PC-9 (cell line): ENCODE measurements around the gene PITPNM3. TPM values are rescaled to one million over a fixed set of nuclear protein-coding genes. Genes with fewer than 3 reads are reported as not detected.

Source experiments
- BruUV-seq: library from RNA; stranded (reverse); fragments of 400-500 nt; replicated peaks from 2 replicates; lab custom pipeline; 2021; lab: Mats Ljungman, UMichigan
- CTCF ChIA-PET: fragments of 300-600 bp; sonication (Branson Sonifier 250); formaldehyde crosslinking; loops from one replicate; lab custom pipeline; 2022; ENCODE audit warnings: antibody characterized with exemption; lab: Charles Lee
- POLR2A ChIA-PET: fragments of 300-600 bp; sonication (Branson Sonifier 250); formaldehyde crosslinking; loops from one replicate; lab custom pipeline; 2022; ENCODE audit warnings: antibody characterized with exemption; ENCODE audit not compliant: unreplicated experiment; lab: Charles Lee
- DNase-seq, 2 experiments: peaks; one replicate each; pipeline versions ENCODE4 v3.0.0 to v3.0.0-alpha.2; 2015 to 2022; ENCODE audit warnings: mixed read lengths in 1 of 2
- H2AFZ ChIP-seq: fragments of 200-600 bp; sonication (generic); 2 replicates; pipeline ENCODE4 v1.8.1; 2017; ENCODE audit warnings: antibody characterized with exemption
- H3F3A ChIP-seq: fragments of 200-600 bp; sonication (generic); 2 replicates; pipeline ENCODE4 v1.8.1; 2017; ENCODE audit warnings: antibody characterized with exemption, mild to moderate bottlenecking, low read depth; ENCODE audit not compliant: insufficient read depth
- H3K27ac ChIP-seq: fragments of 200-600 bp; sonication (generic); 2 replicates; pipeline ENCODE4 v1.6.1; 2016; ENCODE audit warnings: mixed run types
- H3K27me3 ChIP-seq: fragments of 200-600 bp; sonication (generic); 2 replicates; pipeline ENCODE4 v1.6.1; 2016; ENCODE audit warnings: low read depth, mixed run types; ENCODE audit not compliant: insufficient read depth
- H3K36me3 ChIP-seq: fragments of 200-600 bp; sonication (generic); 2 replicates; pipeline ENCODE4 v1.6.1; 2016; ENCODE audit warnings: low read depth, mixed run types
- H3K4me1 ChIP-seq: fragments of 200-600 bp; sonication (generic); replicated peaks from 2 replicates; pipeline ENCODE4 v1.6.1; 2016; ENCODE audit warnings: mixed run types; ENCODE audit not compliant: insufficient read depth
- H3K4me2 ChIP-seq: fragments of 200-600 bp; sonication (generic); 2 replicates; pipeline ENCODE4 v1.6.1; 2017; ENCODE audit warnings: mixed run types
- H3K4me3 ChIP-seq: fragments of 200-600 bp; sonication (generic); 2 replicates; pipeline ENCODE4 v1.6.1; 2016; ENCODE audit warnings: mixed run types
- H3K79me2 ChIP-seq: fragments of 200-600 bp; sonication (generic); 2 replicates; pipeline ENCODE4 v1.6.1; 2017; ENCODE audit warnings: low read depth, mixed run types
- H3K9me2 ChIP-seq: fragments of 200-600 bp; sonication (generic); 2 replicates; pipeline ENCODE4 v1.8.1; 2017; ENCODE audit warnings: mild to moderate bottlenecking; ENCODE audit not compliant: insufficient read depth
- H3K9me3 ChIP-seq: fragments of 200-600 bp; sonication (generic); 2 replicates; pipeline ENCODE4 v1.8.1; 2016; ENCODE audit warnings: low read depth; ENCODE audit not compliant: insufficient read depth
- H4K20me1 ChIP-seq: fragments of 200-600 bp; sonication (generic); 2 replicates; pipeline ENCODE4 v1.8.1; 2017; ENCODE audit not compliant: insufficient read depth
- EZH2 ChIP-seq: fragments of 200-600 bp; sonication (generic); IDR thresholded peaks from 2 replicates; pipeline ENCODE4 v1.8.0; 2017; ENCODE audit warnings: antibody characterized with exemption, low read depth
- intact Hi-C: fragments of 100-400 bp; cut with micrococcal nuclease; formaldehyde crosslinking; loops from one replicate; pipeline ENCODE4 v1.10.0; 2022; ENCODE audit not compliant: unreplicated experiment
- total RNA-seq: library from RNA; stranded (reverse); gene quantifications from 2 replicates; pipeline ENCODE4 v1.2.3, GENCODE V29; 2021
- TF ChIP-seq, protein P1 (sequence below): fragments of 200-600 bp; sonication (generic); conservative IDR thresholded peaks from 2 replicates; pipeline ENCODE4 v1.6.1; 2017; ENCODE audit warnings: mixed run types, antibody characterized with exemption, mild to moderate bottlenecking, moderate library complexity

PITPNM3 gene
- total RNA-seq, 1 experiment from 2014 or later: 16.9 TPM

DNA sequence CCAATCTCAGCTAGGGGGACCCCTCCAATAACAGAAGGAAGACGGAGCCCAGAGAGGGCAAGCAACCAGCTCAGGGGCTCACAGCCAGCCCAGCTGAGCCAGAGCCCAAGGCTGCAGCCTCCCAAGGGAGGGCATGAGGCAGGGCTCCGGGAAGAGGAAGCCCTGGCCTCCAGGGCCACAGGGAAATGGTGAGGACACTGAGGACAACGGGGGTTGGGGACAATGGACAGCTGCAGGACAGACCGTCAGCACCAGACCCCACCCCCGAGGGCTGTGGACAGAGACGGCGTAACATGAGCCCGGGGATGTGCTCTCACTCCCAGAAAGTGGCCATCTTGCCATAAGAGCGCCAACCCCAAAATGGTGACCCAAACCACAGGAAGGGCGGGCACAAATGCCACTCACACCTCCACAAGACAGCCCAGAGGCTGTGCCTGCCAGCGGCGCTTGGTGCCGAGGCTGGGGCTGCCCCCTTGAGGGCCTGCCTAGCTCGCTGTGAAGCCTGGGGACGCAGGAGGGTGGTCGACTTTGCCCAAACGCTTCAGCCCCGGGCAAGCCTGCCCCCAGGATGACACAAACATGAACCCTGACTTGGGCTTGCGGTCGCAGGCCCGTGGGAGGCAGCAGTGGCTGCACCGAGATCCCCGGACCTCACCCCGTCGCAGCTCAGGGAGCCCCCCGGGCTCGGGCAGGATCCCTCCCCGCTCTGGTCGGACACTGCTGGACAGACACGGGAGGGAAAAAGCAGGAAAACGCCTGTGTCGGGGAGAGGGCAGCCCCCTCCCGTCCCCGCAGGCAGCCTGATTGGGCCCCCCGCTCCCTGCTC lies 101.6 kb downstream of the PITPNM3 start:
- Histone ChIP-seq H3K9me3 (no peaks in the 10 kb centered on the region), H3K27ac (no peak overlapping the region), H3K79me2 (no peaks in the 10 kb centered on the region), H4K20me1 (no peaks in the 10 kb centered on the region), H3K4me1 (peaks cover 12% of the 10 kb centered on the region), H2AFZ (no peak overlapping the region), H3K4me2 (no peak overlapping the region), H3K27me3 (no peaks in the 10 kb centered on the region), H3K36me3 (no peaks in the 10 kb centered on the region), H3F3A (peaks cover 19% of the 10 kb centered on the region), H3K9me2 (no peaks in the 10 kb centered on the region), H3K4me3 (no peak overlapping the region)
- CTCF ChIA-PET: no interaction called here
- DNase-seq: no peak
- POLR2A ChIA-PET: no interaction called here
- TF ChIP-seq, protein P1, sequence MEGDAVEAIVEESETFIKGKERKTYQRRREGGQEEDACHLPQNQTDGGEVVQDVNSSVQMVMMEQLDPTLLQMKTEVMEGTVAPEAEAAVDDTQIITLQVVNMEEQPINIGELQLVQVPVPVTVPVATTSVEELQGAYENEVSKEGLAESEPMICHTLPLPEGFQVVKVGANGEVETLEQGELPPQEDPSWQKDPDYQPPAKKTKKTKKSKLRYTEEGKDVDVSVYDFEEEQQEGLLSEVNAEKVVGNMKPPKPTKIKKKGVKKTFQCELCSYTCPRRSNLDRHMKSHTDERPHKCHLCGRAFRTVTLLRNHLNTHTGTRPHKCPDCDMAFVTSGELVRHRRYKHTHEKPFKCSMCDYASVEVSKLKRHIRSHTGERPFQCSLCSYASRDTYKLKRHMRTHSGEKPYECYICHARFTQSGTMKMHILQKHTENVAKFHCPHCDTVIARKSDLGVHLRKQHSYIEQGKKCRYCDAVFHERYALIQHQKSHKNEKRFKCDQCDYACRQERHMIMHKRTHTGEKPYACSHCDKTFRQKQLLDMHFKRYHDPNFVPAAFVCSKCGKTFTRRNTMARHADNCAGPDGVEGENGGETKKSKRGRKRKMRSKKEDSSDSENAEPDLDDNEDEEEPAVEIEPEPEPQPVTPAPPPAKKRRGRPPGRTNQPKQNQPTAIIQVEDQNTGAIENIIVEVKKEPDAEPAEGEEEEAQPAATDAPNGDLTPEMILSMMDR: no peak
- TF ChIP-seq EZH2: no peak
- no TSS peak for BruUV-seq
- intact Hi-C loops: loop anchor here (5.0 kb wide), 1 partner anchor 188 kb away; the partner anchor contains the start of genes KIAA0753 and TXNDC17

DNA sequence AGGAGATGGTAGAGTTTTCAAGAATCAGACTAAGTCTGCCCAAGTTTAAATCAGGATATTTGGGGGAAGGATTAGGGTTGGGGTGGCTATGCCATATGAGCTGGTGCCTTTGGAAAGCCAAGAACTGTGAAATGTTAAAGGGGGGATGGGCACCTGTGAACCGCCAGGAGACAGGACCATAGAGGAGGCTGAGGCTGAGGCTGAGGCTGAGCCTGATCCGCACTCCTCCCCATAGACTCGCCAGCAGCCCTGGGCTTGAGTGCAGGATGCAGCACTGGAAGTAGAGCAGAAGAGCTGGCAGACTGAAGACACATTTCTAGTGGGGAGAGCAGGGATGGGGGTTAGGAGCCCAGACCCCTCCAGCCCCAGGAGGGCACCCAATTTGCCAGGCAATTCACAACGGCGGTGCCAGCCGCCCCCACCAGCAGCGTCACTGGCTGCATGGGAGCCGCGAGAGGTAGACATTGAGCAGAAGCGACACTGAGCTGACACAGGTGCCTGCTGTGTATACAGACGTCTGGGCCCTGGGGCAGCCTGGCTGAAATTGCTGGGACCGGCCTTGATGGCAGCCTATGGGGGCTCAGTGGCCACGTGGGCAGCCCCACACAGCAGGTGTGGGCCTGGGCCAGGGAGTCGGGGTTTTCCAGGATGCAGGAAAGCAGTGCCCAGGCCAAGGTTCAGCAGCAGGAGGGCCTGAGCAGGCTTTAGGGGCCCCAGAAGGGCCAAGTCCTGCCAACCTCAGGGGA lies 102.9 kb downstream of the PITPNM3 start:
- Histone ChIP-seq H3K27me3 (no peaks in the 10 kb centered on the region), H4K20me1 (no peaks in the 10 kb centered on the region), H3K4me2 (no peak overlapping the region), H3K27ac (no peak overlapping the region), H3K9me3 (no peaks in the 10 kb centered on the region), H3K4me1 (peaks cover 12% of the 10 kb centered on the region), H3K79me2 (no peaks in the 10 kb centered on the region), H2AFZ (no peak overlapping the region), H3K36me3 (no peaks in the 10 kb centered on the region), H3K4me3 (no peak overlapping the region), H3F3A (peaks cover 19% of the 10 kb centered on the region), H3K9me2 (no peaks in the 10 kb centered on the region)
- BruUV-seq: no TSS peak
- TF ChIP-seq EZH2: no peak
- TF ChIP-seq, protein P1: no peak
- intact Hi-C loops: no loop called here
- POLR2A ChIA-PET: no interaction called here
- CTCF ChIA-PET: no interaction called here
- no peak for DNase-seq

GRCh38 chr17:6452471-6453266 lies 103.7 kb downstream of the PITPNM3 start:
- H3K79me2 ChIP-seq: no peaks in the 10 kb centered on the region
- H3K4me3 ChIP-seq: no peak overlapping the region
- no peak overlapping the region for H2AFZ ChIP-seq
- ChIA-PET POLR2A (no interaction called here), CTCF (no interaction called here)
- DNase-seq: no peak
- no peaks in the 10 kb centered on the region for H4K20me1 ChIP-seq
- H3K4me1 ChIP-seq: peaks cover 10% of the 10 kb centered on the region
- TSS peak; percentile 37 for BruUV-seq
- no peaks in the 10 kb centered on the region for H3K9me3 ChIP-seq
- no peaks in the 10 kb centered on the region for H3K27me3 ChIP-seq
- no peak overlapping the region for H3K4me2 ChIP-seq
- H3K9me2 ChIP-seq: no peaks in the 10 kb centered on the region
- H3K27ac ChIP-seq: no peak overlapping the region
- intact Hi-C loops: no loop called here
- TF ChIP-seq, protein P1: no peak
- no peak for TF ChIP-seq EZH2
- no peaks in the 10 kb centered on the region for H3K36me3 ChIP-seq
- H3F3A ChIP-seq: peaks cover 19% of the 10 kb centered on the region
